IPS-NIHi7 (cell line): ENCODE measurements around the gene CEP68.
"Not testable (repeated sequence)": the region's sequence is repeated elsewhere in the genome, so short reads cannot be mapped to it uniquely, and the experiment has no call there.

Source experiments
- DNase-seq: peaks from one replicate; pipeline ENCODE4 v3.0.0; 2012; ENCODE audit warnings: mixed read lengths; ENCODE audit errors: extremely low spot score

Gene CEP68, protein sequence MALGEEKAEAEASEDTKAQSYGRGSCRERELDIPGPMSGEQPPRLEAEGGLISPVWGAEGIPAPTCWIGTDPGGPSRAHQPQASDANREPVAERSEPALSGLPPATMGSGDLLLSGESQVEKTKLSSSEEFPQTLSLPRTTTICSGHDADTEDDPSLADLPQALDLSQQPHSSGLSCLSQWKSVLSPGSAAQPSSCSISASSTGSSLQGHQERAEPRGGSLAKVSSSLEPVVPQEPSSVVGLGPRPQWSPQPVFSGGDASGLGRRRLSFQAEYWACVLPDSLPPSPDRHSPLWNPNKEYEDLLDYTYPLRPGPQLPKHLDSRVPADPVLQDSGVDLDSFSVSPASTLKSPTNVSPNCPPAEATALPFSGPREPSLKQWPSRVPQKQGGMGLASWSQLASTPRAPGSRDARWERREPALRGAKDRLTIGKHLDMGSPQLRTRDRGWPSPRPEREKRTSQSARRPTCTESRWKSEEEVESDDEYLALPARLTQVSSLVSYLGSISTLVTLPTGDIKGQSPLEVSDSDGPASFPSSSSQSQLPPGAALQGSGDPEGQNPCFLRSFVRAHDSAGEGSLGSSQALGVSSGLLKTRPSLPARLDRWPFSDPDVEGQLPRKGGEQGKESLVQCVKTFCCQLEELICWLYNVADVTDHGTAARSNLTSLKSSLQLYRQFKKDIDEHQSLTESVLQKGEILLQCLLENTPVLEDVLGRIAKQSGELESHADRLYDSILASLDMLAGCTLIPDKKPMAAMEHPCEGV

GRCh38 chr2:65056215-65057053 is at the start of gene CEP68:
TSS of gene CEP68 (plus strand) at chr2:65056416. CDS start at chr2:65069445, 13,029 bp downstream.
- DNase-seq: peak; percentile 98

DNA sequence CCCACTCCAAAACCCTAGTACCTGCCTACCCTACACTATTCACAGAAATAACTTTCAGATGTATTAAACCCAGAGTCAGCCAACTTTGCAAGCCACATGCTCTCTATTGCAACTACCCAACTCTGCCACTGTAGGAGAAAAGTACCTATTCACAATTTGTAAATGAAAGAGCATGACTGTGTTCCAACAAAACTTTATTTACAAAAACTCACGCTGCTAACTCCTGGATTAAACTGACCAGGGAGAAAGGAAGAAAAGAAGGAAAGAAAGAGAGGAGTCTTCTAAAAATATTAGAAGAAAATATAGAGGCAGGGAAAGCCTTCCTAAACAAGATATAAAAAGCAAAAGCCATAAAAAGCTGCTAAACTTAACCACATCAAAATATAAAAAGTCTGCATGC is 42.4 kb upstream of the CEP68 start:
- no peak for DNase-seq

GRCh38 chr2:65015731-65016130 is 40.5 kb upstream of the CEP68 start:
- no peak for DNase-seq

- no peak for DNase-seq
These were observed 39.4 kb upstream of the CEP68 start for GRCh38 chr2:65016789-65017188.

GRCh38 chr2:65017335-65017734 is 38.9 kb upstream of the CEP68 start:
- peak; percentile 52 for DNase-seq

- no peak for DNase-seq
These were observed 38.1 kb upstream of the CEP68 start for GRCh38 chr2:65018141-65018582.

- DNase-seq: no peak
These were observed 37.2 kb upstream of the CEP68 start for GRCh38 chr2:65019010-65019409.

DNA sequence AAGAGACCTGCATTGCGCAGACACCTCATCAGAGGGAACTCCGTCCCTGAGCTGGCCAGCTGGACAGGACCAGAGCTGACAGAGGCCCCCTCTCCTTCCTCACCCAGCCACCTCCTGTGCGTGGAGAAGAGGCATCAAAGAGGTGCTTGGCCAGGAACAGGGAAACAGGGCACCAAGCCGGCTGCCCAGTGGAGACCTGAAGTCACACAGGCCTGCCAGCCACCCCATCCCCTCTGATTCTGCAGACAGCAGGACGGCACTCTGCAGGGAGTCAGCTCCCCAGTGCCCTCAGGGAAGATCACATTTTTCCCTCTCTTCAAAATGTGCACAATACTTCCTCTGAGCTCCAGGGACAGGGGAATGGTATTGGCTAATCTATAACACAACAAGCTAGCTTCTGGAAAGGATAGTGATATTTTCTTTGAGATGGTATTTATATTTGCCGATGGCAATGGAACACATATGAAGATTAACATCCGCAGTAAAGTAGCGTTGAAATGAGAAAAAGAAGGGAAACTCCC is 36.5 kb upstream of the CEP68 start:
- no peak for DNase-seq

- DNase-seq: not testable (repeated sequence)
These were observed 36.0 kb upstream of the CEP68 start for GRCh38 chr2:65020251-65020650.

GRCh38 chr2:65020943-65021528 is 35.2 kb upstream of the CEP68 start:
- no peak for DNase-seq

DNA sequence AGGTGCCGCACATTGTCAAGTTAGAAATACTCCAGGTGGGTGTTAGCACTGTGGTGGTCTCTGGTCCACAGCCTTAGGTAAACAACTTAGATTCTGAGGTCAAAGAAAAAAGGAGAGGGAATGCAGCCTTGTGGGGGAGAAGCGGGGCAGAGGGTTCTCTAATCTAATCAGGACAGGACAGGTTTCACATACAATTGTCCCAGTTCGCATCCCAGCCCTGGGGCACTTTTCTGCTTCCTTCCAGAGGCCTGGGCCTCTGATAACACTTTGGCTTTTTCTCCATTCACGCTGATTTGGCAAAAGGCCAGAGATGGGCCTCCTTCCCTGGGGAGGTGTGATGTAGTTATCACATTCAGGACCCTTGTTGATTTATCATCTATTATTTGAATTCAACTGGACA is 34.5 kb upstream of the CEP68 start:
- no peak for DNase-seq

GRCh38 chr2:65022189-65022588 is 34.0 kb upstream of the CEP68 start:
- no peak for DNase-seq

DNA sequence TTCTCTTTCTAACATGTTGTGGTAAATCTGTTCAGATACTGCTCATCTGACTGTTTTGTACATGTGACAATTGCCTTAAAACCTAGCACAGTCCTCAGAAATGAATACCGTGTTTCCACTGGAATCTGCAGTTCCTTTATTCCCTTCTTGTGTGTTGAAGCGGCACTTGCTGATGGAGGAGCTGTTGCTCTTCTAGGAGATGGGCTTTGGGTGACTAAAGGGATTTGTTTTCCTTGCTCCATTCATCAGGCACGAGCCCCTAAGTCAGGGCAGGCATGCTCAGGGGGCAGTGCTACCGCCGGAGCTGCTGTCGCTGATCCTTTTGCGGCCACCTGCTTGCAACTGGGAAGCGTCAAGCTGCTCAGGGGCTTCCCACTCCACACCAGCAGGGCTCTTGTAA is 32.5 kb upstream of the CEP68 start:
- DNase-seq: no peak

DNA sequence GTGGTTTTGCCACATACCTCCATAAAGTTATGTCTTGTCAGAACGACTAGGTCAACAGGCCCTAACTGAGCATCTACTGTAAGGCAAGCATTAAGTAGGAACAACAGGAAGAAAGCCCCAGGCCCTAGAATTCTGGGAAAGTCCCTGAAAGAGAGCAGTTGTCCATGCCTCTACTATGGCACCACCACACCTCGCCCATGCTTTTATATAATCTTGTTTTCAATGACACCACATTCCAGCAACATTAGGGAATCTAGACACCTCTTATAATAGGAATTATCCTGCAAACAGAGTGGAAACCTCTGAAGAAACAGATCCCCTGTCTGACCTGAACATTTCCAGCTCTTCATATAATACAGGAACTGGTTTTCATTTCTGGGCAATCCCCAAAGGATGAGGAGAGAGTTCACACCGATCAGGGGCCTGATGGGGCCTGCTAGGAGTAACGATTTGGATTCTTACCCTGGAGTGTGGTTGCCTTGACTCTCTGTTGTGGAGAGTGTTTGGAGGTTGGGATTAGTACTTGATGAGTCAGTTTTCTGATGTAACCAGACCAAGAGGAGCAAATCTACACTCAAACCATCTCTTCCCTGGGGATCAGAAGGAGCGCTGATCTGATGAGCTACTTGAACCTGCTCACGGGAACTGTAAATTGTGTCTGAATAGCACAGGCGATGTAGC is 31.9 kb upstream of the CEP68 start:
- DNase-seq: no peak

DNA sequence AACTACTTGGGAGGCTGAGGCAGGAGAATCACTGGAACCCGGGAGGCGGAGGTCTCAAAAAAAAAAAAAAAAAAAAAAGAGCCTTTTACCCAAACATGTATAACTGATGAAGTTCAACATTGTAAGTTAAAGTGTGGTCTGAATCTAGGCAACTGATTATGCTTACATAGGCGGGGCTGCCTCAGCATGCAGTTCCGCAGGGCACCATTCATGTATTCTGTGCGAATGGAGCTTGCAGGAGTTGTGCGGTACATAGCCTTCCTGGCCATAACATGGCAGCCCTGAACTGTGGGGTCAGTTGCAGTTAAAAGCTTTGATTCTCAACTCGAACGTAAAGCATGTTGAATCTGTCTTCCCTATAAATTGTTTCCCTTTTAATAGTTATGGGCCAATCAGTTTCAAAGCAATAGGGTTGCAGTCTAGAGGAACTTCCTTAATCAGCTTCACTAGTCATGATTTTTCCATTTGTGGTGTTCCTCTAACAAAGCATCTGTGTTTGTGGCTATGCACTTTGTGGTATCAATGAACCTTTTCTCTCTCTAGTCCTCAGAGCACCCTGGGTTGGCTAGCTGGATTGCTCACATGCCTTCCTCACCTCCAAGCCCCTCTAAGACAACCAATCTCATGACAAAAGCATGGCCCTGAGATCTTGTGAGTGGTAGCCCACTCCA is 30.6 kb upstream of the CEP68 start:
- no peak for DNase-seq

DNA sequence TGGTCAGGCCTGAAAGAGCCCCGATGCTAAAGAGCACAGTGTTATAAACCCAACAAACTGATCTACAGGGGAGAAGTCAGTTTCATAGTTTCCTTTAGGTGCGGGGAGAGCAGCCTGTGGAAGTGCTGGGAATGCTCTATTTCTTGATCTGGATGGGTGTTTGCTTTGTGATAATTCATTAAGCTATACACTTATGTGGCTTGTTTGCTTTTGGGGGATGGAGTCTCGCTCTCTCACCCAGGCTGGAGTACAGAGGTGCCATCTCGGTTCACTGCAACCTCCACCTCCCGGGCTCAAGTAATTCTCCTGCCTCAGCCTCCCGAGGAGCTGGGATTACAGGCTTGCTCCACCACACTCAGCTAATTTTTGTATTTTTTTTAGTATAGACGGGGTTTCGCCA is 30.1 kb upstream of the CEP68 start:
- no peak for DNase-seq

- DNase-seq: no peak
These were observed 29.3 kb upstream of the CEP68 start for GRCh38 chr2:65026704-65027464.

DNA sequence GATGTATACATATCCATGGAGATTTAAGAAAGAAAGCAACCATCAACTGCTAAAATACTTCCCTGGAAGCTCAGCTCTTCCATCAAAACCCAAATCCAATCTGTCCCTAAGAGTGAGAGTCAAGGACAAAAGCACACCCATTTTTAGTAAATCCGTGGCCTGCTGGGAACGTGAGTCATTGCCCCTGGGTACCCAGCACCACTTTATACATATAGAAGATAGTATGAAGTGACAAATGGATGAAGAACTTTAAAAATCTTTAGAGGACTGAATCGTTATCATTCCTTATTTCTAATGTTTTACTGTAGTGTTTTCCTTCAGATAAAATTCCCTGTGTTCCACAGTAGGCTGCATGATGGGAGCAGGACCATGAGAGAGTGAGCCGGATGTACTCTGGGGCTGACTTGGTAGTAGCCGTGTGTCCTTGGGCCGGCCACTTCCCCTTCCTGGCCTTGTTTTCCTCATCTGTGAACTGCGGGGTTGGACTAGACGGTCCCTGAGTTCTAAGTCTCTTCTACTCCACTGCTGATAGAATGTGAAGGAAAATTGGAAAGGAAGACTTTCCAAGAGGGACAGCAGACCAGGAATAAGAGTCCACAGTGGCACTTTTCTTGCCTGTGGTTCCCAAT is 28.5 kb upstream of the CEP68 start:
- DNase-seq: no peak
